Measurements from ENCODE around the gene PARP11.
"Not testable (repeated sequence)": the region's sequence is repeated elsewhere in the genome, so short reads cannot be mapped to it uniquely, and the experiment has no call there.

PARP11 gene

DNA sequence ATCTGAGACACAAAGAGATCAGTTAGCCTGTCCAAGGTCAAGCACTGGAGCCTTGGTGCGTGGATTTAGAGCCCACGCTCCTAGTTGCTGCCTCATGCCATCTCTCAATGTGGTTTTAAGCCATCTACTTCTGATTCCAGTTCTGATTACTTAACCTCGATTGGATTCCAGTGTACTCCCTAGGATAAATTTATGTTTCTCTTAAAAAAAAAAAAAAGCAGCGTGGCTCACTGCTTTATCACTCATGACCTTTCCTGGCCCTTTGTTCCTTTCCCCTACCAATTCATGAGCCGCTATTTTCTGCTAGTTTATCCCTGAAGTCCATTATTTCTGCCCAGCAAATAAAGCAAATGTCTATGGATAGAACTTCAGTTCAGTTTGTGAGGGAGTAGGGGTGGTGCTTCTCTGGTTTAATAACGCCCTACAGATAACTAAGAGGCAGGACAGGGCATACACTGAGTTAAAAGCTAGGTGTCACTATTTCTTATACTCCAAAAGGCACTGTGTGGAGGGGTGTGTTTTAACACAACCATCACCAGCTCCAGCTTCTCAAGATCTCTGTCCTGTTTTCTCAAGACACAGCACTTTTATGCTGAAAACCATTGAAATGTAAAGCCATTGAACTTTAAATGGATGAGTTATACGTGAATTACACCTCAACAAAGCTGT, 9.8 kb upstream of the PARP11 start:
- DNase-seq (ENCODE audit: low read depth), result no peak

GRCh38 chr12:3882406-3882805, 9.2 kb upstream of the PARP11 start:
- DNase-seq (ENCODE audit: low read depth), result no peak

- no peak for DNase-seq (ENCODE audit: low read depth)
Observed at GRCh38 chr12:3881281-3881950, 8.2 kb upstream of the PARP11 start.

DNA sequence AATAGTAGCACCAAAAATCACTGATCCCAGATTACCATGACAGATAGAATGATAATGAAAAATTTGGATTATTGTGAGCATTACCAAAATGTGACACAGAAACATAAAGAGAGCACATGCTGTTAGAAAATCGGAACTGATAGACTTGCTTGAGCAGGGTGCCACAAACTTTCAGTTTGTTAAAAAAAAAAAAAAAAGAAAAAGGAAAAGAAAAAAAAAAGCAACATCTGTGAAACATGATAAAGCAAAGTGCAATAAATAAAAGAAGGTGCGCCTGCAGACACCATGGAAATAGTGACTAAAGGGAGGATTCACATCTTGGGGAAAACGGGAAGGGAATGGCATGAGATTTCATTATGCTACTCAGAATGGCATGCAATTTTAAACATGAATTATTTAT, 6.6 kb upstream of the PARP11 start:
- DNase-seq (ENCODE audit: low read depth), result no peak

DNA sequence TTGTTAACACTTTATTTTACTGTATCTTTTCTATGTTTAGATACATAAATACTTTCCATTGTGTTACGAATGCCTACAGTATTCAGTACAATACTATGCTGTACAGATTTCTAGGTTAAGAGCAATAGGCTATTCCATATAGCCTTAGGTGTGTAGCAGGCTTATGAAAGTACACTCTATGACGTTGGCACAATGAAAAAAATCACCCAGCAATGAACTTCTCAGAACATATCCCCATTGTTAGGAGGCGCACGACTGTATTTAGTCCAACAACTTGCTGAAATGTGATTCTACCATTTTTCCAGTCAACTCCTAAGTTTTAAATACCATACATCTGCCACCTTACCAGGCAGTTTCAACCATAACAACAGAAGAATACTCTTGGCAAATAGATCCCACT, 1.8 kb downstream of the PARP11 start:
- no peak for DNase-seq (ENCODE audit: low read depth)

- no peak for DNase-seq (ENCODE audit: low read depth)
Observed at GRCh38 chr12:3869865-3870264, 3.3 kb downstream of the PARP11 start.

DNA sequence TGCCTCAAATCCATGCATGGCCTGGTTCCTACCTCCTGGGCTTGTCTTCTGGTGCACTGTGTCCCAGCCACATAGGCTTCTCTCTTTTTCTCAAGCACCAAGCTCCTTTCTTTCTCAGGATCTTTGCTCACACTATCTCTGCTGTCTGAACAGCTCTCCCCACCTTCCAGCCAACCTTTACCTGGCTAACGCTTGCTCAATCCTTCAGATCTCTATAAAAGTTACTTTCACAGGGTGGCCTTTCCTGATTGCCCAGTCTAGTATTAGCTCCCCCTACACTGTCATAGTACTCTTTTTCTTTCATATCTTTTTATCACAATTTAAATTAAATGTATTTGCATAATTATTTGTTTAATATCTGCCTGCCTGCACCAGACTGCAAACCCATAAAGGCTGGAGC, 3.8 kb downstream of the PARP11 start:
- no peak for DNase-seq (ENCODE audit: low read depth)

DNA sequence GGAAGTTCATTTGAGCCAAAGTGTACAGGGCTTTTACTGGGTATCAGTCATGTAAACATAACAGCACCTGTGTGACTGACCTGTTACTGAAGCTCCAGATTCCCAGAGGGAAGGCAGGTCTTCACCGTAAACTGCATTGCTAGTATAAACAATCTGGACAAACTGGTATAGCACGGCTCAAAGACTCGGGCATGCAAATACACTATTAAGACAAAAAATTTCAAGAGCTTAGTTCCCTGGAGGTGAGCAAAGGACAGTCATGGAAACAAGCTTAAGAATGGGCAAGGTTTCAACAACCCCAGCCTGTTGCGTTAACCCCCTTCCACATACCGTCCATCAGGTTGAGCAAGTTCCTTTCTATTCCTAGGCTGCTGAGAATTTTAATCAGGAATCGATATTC, 9.4 kb downstream of the PARP11 start:
- DNase-seq (ENCODE audit: low read depth), result no peak

DNA sequence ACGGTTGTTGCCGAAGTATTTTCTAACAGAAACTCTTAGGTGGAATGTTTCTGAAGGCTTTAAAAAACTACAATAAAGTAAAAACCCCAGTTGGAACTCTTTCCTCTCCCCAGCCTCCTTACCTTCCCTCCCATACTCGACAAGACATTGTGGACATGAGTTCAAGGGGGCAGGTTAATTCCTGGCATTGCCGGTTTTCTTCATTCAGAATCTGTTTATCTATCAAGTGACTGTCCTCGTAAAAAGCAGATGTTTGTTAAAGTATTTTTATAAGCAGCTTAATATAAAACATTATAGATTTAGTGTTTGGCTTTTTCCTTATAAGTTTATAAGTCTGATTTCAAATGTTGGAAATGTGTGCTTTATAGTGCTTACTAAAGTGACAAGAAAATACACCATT, 30.7 kb downstream of the PARP11 start:
- DNase-seq (ENCODE audit: low read depth), result no peak

DNA sequence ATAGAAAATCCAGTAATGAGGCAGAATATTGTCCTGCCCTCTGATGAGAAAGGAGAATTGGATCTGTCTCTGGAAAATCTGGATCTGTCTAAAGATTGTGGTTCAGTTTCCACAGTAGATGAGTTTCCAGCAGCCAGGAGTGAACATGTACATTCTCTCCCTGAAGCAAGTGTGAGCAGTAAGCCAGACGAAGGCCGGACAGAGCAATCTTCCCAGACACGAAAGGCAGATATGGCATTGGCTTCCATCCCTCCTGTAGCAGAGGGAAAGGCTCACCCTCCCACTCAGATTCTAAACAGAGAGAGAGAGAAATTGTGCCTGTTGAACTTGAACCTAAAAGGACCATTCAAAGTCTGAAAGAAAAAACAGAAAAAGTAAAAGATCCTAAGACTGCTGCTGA, 31.4 kb downstream of the PARP11 start:
- no peak for DNase-seq (ENCODE audit: low read depth)

DNA sequence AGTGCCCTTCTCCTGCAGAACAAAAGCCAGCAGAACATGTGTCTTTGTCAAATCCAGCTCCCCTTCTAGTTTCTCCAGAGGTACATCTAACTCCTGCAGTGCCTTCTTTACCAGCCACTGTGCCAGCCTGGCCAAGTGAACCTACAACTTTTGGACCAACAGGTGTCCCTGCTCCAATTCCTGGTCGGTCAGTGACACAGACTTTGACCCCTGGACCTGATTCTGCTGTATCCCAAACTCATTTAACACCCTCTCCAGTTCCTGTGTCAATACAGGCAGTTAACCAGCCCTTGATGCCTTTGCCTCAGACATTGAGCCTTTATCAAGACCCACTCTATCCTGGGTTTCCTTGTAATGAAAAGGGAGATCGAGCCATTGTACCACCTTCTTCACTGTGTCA, 32.4 kb downstream of the PARP11 start:
- DNase-seq (ENCODE audit: low read depth), result not testable (repeated sequence)

DNA sequence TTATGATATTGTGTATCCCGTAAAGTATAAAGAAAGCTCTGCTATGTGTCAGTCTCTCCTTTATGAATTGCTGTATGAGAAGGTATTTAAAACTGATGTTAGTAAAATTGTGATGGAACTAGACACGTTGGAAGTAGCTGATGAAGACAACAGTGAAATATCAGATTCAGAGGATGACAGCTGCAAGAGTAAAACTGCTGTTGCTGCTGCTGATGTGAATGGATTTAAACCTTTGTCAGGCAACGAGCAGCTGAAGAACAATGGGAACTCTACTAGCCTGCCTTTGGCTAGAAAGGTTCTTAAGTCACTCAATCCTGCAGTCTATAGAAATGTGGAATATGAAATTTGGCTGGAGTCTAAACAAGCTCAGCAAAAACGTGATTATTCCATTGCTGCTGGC, 33.5 kb downstream of the PARP11 start:
- DNase-seq (ENCODE audit: low read depth), result not testable (repeated sequence)

DNA sequence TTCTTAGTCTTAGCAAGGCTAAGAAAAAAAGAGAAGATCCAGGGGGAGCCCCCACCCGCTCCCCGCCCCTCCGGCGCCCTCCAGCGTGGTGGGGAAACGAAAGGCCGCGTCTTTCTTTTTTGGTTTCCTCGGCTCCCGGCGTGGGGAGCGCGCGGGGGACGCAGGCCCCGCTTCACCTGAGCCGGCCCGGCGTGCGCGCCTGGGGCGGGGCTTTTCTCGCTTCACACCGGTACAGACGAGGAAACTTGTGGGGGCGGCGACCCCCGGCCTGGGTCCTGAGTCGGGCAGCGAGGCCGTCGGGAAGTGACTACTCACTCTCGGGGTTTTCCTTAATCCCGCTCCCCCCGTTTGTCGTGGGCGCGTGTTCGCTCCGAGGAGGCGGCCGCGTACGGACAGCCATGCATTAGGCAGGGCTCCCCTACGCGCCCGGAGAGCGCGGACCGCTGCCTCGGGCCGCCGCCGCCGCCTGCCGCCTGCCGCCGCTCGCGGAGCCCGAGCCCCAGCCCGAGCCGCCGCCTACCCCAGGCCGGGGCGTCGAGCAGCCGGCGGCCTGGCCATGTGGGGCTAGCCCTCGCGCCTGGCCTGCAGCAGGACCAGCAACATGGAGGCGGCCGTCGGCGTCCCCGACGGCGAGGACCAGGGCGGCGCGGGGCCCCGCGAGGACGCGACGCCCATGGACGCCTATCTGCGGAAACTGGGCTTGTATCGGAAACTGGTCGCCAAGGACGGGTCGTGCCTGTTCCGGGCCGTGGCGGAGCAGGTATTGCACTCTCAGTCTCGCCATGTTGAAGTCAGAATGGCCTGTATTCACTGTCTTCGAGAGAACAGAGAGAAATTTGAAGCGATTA, 34.3 kb downstream of the PARP11 start:
- not testable (repeated sequence) for DNase-seq (ENCODE audit: low read depth)

DNA sequence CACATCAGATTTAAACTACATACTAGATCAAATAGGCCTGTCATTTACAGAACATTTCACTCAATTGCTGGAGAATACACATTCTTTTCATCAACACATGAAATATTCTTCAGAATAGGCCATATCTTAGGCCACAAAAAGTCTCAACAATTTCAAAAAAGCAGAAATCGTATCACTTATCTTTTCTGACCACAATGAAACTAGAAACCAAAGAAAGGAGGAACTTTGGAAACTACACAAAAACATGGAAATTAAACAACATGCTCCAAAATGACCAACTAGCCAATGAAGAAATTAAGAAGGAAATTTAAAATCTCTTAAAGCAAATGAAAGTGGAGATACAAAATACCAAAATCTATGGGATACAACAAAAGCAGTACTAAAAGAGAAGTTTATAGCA, 35.1 kb downstream of the PARP11 start:
- DNase-seq (ENCODE audit: low read depth), result no peak

- no peak for DNase-seq (ENCODE audit: low read depth)
Observed at GRCh38 chr12:3837049-3837448, 36.1 kb downstream of the PARP11 start.

GRCh38 chr12:3836641-3837040, 36.6 kb downstream of the PARP11 start:
- DNase-seq (ENCODE audit: low read depth), result no peak

GRCh38 chr12:3835914-3836313, 37.3 kb downstream of the PARP11 start:
- DNase-seq (ENCODE audit: low read depth), result no peak

DNA sequence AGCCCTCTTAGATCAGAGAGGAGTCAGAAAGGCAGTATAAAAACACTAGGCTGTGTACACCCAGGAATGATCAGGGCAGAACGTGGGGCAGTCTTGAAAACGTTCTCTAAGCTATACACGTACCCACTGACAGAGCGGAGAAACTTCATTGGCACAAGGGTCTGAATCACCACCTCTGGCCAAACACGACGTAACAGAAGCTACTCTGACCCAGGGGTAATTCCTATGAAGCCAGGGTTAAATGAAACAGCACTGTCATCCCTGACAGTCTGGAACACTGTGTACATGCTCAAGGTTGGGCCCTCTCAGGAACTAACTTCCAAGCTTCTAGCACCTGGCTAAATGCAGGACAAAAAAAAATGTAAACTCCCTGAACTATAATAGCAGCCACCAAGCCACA, 38.4 kb downstream of the PARP11 start:
- DNase-seq (ENCODE audit: low read depth), result no peak

DNA sequence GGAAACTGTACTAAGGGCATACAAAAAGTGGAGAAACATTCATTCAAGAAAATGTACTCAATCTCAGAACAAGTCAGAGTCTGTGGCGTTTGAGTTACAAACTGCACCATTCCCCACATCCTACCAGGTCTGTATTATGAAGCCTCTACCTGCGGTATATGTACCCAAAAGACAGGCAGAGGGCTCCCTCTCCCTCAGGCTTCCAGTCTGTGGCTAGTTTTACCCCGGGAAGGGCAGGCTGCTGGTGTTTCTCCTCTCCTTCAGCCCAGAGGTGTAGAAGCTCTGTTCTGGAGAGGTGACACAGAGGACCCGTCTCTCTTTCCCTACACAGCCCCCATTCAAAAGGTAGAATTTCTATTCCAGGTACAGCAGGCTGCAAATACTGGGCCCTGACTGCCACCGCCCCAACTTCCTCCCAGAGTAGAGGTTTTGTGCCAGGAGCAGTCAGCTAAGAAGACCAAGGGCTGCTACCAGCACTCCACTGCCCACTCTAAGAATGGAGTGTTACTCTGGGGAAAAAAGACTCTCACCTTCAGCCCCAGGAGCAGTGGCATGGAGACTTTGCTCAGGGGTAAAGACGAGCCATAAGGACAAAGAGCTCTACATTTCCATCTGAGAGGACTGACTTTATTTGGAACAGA, 39.4 kb downstream of the PARP11 start:
- DNase-seq (ENCODE audit: low read depth), result no peak

DNA sequence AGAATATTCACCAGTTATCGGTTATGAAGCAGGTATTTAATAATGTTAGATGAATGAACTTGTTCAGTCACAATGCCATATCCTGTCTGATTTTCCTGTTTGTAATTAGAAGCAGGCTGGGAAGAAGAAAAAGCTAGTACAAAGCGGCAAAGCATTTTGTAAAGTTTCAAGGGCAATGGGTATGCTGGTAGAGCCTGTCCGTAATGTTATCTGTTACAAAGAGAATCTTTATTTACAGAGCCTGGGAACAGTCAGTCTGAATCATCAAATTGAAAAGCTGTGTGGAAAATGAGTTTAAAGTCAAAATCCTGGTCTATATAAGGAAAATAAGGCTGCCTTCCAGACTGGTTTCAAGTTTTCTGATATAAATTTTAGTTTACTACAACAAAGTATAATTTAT, 40.5 kb downstream of the PARP11 start:
- no peak for DNase-seq (ENCODE audit: low read depth)

- DNase-seq (ENCODE audit: low read depth), result no peak
Observed at GRCh38 chr12:3828888-3829287, 44.3 kb downstream of the PARP11 start.

DNA sequence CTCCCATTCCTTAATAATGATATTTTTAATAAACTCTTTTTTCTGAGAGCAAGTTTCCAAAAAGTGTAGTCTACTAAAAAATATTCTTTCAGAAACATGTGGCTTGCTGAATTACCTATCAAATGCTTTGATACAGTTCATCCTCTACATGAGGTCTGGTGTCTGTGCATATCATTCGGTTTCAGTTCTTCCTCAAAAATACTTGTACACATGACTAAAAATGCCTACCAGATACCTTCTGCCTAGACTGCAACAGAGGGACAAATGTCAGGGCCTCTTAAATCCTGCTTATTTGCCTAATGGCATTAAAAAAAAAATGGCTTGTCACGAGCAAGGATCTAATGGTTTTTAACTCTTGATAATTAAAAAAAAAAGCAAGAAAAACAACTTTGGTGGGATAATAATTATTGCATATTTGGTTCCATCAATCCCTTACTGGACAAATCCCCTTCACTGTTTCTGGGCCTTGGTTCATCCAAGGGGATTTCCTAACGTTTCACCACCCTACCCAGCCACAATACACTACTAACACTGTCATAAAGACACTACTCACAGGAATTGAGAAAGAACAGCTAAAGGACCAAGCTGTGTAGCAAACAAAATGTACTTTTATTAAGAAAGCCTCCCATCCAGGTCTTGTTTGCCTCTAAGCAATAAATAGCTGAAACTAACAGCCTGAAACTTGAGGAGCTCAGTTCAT, 45.7 kb downstream of the PARP11 start:
- DNase-seq (ENCODE audit: low read depth), result no peak

All from T-helper 22 cell (primary cell).